DLD1 (cell line): ENCODE data around the gene CCDC116.
"Not testable (repeated sequence)": the region's sequence is repeated elsewhere in the genome, so short reads cannot be mapped to it uniquely, and the experiment has no call there.

Experiments used
- in situ Hi-C: cut with HindIII; loops from 2 replicates; pipeline ENCODE4 v1.10.0; 2017; ENCODE audit warnings: low sequenced_read_pairs

Gene CCDC116, protein sequence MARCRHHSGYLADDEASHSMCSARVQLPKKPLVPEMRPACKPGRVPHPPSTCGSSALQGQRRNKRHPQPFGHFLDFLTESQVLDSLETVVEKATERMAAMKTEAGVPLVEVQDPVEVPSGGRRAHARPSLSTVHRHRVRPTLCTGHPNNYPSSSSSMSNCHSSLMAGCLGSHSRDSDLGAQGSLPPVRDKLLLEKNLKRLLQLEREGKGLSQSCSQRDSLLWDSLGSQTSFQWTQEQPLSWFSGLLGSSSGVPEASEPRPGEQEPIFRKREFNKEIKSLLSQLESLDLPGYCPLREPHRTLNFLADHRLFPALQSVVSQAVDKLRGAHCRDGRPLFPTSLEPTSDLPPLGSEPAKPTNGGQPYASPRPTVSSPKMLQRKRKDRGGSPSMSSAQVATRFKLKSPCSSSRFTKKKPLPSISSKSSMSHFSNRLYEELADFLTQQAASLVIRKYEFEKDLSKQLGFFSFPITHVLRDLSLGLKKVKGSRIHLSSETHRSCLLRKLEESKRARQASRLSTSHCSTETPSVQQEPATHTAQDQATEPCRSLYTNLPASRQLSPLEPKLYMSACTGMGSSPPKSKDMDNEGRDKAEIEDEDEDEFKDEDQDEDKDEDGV

DNA sequence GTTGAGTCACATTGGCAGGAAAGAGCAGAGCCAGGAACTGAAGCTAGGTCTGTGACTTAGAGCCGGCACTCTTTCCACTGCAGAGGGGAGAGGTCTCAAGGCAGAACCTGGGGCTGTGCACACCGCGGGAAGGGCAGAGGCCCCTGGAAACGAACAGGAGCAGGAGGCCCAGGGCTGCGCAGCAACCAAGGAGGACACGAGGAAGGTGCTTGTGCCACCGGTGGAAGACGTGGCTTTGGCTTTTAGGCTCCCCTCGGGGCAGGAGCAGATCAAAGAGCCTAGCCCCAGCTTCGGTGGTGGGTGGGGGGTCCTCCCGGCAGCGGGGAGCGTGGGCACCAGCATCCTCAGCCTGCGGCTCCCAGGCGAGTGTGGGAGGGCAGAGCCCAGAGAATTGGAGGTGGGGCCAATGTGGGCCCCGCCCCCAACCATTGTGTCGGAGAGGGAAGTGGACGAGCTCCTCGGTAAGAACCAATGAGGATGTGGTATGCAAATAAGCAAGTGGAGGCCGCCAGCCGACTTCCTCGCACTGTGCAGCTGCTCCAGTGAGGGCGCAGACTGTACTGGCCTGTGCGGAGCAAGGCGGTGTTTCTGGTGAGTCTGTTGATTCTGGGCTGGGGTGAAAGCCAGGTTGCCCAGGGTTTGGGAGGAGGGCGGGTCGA is at the start of gene CCDC116:
CCDC116 (plus strand) TSS at position 524 of the 659 bp plus-strand sequence. CDS start 422 bp downstream, outside the sequence.
- in situ Hi-C loops: no loop called here

DNA sequence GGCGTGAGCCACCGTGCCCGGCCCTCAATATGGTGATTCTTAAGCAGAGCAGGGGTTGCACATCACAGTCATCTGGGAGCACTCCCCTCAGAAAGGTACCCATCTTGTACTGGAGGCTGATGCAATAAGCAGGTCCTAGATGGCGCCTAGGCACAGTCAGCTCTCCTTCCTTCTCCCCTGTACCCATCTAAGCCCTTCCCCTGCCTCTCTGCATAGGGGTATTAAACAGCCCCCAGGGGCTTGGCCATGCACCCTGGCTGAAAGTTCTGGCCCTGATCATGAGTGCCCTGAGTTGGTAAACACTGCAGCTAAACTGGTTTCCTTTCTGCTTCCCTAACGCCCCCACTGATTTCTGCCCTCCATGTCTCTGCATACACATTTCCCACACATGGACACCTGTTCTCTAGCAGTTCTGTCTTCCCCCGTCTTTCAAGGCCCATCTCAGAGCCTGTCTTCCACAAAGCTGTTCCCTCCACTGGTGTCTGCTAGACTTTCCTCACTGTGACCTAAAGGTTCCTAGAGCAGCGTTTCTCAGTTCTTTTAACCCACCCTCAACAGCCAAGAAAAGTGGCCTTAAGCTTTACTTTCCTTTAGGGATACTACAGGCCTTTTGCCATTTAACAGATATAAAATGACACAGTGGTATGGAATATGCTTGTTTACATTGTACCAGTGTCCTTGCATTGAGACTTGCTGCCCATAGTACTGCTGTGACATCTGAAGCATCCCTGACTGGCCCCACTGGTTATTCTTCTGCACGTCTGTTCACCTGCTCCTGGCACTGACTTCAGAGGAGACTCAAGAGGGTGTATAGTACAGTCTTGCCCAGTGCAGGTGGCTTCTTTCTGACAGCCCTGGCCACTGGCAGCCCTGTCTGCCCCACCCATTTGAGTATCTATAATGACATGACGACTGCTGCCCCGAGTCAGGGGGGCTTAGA is 49.5 kb upstream of the CCDC116 start:
- in situ Hi-C loops: no loop called here

DNA sequence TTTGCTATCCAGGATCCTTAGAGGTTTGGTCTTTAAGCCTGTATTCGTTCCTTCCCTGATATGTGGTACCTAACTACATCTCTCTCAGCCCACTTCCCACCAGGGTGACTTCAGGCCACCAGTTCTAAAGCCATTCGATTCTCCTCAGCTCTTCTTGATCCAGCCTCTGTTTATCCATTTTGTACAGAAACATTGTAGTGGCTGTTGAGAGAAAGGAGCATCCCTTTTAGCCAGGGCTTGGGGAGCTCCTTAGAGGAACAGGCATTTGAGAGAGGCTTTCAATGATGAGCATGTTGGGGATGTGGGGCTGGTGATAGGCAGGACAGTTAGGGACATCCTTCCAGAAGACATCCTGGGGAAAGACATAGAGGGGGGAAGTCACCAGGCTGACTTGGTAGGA is 47.2 kb upstream of the CCDC116 start:
- in situ Hi-C loops: no loop called here

DNA sequence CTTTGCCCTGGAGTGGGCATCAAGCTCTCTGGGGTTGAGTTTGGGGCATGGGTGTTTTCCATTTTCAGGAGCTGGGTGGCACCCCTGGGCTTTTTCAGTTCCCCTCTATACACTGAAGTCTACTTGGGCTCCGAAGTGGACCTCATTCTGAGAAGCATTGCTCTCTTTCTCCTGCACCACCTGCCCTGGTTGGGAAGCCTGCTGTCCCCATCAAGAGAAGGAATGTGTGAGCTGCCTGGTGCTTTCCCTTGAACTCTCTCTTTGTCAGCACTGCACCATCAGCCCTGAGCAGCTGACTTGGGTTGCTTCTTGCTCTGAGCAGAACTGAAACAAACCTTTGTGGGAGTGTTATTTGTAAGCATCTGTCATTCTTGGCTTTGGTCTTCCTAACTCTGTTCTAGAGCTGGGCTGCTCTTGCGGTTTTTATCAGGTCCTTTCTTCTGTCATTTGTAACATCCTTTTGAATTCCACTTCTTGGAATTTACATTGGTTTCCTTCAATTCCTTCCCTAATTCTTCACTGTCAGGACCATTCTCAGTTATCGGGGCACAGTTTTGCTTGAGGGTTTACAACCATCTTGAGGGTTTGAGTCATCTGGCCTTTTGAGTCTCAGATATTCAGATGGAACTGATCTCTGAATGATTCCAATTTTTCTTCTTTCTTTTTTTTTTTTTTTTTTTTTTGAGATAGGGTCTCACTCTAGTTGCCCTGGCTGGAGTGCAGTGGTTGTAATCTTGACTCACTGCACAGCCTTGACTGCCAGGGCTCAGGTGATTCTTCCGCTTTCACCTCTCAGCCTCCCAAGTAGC is 44.6 kb upstream of the CCDC116 start:
- in situ Hi-C loops: no loop called here

DNA sequence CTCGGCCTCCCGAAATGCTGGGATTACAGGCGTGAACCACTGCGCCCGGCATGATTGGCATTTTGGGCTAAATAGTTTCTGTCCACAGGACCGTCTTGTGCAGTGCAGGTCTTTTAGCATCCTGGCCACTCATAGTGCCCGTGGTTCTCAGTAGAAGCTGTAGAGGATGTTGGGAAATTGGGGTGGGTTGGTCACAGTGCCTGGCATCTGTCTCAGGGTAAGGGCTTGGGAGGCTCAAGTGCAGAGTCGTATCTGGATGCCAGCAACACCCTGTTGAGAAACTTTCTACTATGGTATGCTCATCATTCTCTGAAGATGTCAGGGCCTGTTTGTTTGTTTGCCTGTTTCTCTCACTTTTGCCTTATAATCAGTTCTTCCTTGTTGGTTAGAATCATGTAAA is 43.2 kb upstream of the CCDC116 start:
- in situ Hi-C loops: no loop called here

DNA sequence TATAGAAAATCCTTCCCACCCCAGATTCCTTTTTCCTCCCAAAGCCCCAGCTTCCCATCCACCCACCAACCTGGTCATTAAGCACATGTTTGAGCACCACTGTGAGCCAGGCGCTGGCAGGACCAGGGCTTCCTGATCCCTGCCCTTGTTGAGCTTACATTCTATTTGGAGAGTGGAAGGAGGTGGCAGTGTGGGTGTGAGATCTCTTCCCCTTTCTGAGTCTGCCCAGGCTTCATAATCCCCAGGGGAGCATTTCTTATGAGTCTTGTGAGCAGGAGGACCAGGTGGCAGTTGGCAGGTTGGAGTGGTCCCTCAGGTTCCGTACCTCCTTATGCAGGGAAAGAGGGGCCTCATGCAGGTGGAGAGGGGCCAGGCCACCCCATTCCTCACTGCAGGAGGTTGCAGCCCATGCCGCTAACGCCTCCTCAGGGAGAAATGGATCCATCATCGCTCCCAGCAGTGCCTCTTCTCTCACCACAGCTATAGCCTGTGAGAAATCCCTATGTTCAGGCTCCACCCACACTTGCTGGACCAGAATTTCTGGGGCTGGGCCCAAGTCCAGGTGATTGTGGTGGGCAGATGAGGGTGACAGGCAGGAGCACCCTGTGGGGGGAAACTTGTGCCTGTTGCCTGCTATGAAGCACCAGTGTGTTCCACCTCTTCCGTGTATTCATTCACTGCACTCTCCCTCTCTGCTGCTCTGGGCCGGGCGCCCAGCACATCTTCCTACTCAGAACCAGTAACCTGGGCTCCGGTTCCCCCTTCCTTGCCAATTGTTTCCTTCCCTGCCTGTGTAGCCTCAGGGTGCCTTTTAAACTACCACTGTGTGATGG is 41.5 kb upstream of the CCDC116 start:
- in situ Hi-C loops: no loop called here

DNA sequence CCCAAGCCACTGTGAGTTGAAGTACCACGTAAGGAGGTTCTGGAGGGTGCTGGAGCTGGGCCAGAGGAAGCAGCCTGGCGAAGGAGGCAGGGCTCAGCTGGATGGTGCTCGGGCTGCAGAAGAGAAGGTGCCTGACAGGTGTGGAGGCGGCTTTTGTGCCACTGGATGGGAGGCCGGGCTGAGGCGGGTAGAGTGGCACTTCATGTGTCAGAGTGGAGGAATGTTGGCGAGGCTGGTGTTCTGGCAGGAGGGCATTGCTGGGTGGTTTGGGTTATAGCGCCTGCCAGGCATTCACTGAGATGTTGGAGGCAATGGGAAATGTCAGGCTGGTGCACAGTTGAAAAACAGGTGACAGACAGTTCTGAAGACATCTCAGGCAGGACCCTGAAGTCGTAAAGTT is 40.9 kb upstream of the CCDC116 start:
- in situ Hi-C loops: no loop called here

DNA sequence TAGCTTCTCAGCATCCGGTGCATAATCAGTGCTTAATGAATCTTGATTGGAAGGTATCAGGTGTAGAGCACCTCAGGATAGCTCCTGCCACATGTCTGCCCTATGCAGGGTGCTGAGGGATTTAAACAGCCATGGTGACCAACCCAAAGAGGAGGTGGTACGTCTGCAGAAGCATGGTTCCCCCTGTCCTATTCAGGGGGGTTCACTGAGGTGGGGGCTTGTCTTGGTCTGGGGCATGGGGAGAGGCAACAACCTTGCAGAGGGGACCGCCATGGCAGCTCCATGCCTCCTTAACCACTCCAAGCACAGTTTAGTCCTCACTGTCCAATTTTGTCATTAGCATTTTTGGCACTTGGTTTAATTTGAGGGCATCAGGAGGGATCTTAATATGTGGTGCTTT is 40.1 kb upstream of the CCDC116 start:
- in situ Hi-C loops: no loop called here

DNA sequence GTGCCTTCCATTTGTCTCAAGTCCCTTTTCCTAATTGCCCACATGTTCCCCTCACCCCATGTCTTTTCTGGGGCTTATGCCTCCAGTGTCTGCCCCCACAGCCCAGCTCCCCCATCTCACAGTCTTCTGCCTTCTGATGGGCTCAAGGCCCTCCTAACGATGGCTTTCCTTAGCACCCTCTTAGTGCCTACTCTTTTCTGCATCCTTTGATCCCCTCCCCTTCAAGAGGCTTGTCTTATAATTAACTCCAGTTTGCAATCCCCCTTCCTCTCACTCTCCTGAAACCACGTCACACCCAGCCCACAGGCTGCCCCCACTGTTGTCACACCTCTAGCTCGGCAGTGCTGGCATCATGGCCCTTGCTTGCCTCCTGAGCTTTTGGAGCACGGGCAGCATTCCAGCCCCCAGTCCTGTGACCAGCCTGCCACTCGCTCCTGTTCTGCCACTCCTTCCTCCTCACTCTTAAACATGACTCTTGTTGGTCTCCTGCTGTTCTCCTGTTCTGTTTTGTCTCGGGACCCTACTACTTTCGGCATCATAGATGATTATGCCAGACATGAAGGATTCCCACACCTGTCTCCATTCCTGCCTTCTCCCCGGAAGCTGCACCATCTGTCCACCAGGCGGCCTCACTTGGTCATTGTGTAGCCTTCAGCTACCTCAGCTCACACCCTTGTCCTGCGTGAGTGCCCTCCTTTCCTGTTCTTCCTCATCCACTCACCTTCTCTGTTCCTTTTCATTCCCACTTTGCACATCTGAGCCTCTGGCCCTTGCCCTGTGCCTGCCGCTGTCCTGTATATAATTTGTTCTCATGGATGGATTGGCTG is 38.9 kb upstream of the CCDC116 start:
- in situ Hi-C loops: no loop called here

DNA sequence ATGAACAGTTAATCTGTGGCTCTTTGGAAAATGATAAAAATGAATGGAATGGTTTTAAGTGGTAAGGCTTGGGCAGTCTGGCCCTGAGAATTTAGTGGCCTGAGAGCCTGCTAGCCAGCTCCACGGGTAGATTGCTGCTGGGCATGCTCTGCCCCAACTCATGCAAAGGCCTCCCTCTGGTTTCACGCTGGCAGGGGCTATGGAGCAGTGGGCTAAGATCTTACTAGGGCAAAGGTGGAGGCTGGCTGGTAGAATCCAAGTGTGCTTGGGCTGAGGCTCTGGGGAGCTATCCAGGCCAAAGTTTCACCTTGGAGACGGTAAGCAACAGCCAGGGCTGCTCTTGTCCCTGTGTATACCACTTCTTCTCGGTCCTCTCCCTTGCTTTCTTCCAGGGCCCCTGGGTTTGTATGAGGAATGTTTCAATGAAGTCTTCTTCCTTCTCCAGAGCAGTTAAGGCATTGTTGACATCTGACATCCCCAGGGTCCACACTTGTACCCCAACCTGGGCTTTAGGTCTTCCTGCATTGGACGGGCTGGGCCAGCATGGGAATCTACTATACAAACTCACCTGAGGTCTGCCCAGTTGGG is 37.6 kb upstream of the CCDC116 start:
- in situ Hi-C loops: no loop called here

DNA sequence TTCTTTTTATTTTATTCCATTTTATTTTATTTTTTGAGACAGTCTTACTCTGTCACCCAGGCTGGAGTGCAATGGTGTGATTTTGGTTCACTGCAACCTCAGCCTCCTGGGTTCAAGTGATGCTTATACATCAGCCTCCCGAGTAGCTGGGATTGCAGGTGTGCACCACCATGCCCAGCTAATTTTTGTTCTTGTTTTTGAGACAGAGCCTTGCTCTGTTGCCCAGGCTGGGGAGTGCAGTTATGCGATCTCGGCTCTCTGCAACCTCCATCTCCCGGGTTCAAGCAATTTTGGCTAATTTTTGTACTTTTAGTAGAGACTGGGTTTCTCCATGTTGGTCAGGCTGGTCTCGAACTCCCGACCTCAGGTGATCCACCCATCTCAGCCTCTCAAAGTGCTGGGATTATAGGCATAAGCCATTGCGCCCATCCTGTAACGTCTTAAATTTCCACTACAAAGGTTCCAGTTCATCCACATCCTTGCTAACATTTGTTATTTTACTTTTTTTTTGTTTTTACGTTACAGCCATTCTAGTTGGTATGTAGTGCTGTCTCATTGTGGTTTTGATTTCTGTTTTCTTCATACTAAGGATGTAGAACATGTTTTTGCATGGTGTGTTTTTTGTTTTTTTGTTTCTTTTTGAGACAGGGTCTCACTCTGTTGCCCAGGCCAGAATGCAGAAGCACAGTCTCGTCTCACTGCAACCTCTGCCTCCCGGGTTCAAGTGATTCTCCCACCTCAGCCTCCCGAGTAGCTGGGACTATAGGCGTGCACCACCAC is 36.0 kb upstream of the CCDC116 start:
- in situ Hi-C loops: not testable (repeated sequence)

DNA sequence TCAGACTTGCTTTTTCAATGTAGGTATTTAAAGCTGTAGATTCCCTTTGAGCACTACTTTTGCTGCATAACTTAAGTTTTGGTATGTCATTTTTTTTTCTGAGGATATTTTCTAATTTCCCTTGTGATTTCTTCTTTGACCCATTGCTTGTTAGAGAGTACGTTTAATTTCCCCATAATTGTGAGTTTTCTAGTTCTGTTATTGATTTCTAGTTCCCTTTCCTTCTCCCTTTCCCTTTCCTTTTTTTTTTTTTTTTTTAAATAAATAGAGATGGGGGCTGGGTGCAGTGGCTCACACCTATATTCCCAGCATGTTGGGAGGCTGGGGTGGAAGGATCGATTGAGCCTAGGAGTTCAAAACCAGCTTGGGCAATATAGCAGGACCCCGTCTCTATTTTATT is 34.3 kb upstream of the CCDC116 start:
- in situ Hi-C loops: no loop called here

DNA sequence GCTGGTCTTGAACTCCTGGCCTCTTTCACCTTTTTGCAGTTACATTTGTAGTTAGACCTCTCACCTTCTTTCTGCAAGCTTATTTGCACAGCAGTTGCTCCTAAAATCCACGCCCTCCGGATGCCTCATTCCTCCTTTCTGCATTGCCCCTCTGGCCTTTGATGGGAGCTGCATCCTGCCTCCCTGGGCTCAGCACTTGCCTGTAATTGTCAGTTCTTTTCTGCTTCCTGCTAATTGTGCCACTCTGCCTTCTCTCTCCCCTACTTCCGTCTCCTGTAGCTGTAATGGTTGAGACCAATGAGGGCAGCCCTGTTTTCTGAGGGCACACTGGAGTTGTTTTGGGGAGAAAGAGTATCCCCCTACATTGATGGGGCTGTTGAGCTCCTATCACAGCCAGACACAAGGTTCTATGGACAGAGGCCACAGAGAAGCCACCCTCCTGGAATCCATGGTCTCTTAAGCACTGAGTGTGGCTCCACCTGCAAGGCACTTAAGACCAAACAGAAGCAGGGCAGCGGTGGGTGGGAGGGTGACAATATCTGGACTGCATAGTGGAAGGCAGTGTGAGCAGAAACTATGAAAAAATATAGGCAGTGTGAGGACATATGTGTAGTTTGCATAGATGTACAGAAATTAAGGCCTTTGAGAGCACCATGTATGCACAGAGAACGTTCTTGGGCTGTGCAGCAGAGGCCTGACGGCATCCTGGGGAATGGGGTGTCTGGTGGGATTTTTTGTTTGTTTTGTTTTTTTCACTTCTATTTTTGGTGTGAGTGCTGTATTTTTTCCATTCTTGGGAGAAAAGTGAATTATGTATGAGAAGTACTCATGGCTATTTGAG is 33.3 kb upstream of the CCDC116 start:
- in situ Hi-C loops: no loop called here

DNA sequence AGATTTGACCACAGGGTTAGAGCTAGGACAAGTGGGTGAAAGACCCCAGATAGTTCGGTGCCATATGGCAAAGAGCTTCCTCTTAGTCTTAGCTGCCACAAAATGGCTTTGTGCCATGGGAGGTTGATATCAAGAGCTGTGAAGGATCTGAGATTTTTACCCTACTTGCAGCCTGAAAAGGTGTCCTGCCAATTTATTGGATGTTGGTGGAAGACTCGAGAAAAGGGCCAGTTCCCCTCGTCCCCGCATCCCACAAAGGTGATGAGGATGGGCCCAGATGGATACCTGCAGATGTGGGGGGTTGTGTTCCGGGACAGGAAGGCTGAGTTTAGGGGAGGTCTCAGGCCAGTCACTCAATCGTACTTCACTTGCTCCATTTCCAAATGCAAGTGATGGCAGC is 30.0 kb upstream of the CCDC116 start:
- in situ Hi-C loops: no loop called here

DNA sequence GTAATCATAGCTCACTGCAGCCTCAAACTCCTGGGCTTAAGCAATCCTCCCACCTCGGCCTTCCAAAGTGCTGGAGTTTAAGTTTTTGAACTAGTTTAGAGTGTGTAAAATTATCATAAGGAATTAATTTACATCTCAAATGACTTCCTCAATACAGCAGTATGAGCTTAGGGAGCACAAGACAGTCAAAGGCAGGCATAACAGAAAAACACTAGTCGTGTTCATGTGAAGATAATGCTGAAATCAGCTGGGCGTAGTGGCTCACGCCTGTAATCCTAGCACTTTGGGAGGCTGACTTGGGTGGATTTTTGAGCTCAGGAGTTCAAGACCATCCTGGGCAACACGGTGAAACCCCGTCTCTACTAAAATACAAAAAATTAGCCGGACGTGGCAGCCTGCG is 28.6 kb upstream of the CCDC116 start:
- in situ Hi-C loops: no loop called here

DNA sequence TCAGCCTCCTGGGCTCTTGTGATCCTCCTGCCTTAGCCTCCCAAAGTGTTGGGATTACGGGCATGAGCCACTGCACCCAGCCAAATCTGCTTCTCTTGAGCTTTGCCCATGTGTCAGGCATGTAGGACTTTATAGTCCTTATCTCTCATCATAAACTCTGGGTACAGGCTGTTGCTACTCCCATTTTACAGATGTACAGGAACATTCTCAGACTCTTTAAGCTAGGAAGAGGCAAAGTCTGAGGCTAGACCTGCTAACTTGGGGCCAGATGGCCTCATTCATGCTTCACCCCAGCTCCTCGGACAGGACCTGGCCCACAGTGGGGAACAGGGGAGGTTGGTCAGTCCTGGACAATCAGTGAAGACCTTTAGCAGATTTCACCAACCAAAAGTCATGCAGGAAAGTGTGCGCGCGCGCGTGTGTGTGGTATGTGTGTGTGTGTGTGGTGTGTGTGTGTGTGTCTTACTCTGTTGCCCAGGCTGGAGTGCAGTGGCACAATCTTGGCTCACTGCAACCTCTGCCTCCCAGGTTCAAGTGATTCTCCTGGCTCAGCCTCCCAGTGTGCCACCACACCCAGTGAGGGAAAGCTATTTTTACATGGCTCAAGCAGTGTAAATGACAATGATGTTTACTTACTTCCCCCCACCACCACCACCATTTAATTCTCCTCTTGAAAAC is 26.5 kb upstream of the CCDC116 start:
- in situ Hi-C loops: no loop called here
